SK-N-SH treated with all-trans-retinoic acid at 6 μM for 48 hours (cell line): Measurements from ENCODE around the gene FLRT3.

Source experiments
- ESRRG ChIP-seq: fragments of 250-450 bp; sonication (Bioruptor Pico); IDR thresholded peaks from 2 replicates; pipeline ENCODE4 v1.6.1; 2021; ENCODE audit warnings: mild to moderate bottlenecking
- POU6F1 ChIP-seq: fragments of 250-450 bp; sonication (Bioruptor Pico); IDR thresholded peaks from 2 replicates; pipeline ENCODE4 v1.8.0; 2021; ENCODE audit warnings: low read depth, mild to moderate bottlenecking, moderate library complexity, borderline replicate concordance

- TF ChIP-seq ESRRG (CRISPR knock-in tag) (no peak), POU6F1 (CRISPR knock-in tag) (no peak)
These were observed 18.4 kb upstream of the FLRT3 start for GRCh38 chr20:14355791-14356190.
